K562 (cell line): Measurements from ENCODE around the gene EGFL7. TPM values are rescaled to one million over a fixed set of nuclear protein-coding genes. Genes with fewer than 3 reads are reported as not detected.
A peak's percentile ranks its signal among the peaks of the same experiment; 100 is the strongest.

Experiments used
- ATAC-seq: fragments of 200-7000 bp; cut with Tn5 transposase; 3 replicates; pipeline ENCODE4 v1.9.1; 2020; ENCODE audit warnings: moderate library complexity
- BruUV-seq: library from RNA; stranded (reverse); fragments of 400-500 nt; replicated peaks from 2 replicates; lab custom pipeline; 2021; lab: Mats Ljungman, UMichigan
- CTCF ChIA-PET: fragments of 300-600 bp; formaldehyde crosslinking; extraction: SDS; loops from one replicate; lab custom pipeline; 2021; ENCODE audit warnings: low intra/inter-chr PET ratio; lab: Yijun Ruan, JAX
- POLR2A ChIA-PET: fragments of 300-600, 350-650 bp; sonication (Branson Sonifier 250); formaldehyde crosslinking; extraction: SDS; loops from one replicate; lab custom pipeline; 2021; ENCODE audit warnings: antibody characterized with exemption, inconsistent platforms; lab: Yijun Ruan, JAX
- DNase-seq, 4 experiments: peaks; one replicate each; pipeline versions ENCODE4 v3.0.0 to v3.0.0-alpha.2; 2011 to 2018; ENCODE audit warnings: low spot score in 3 of 4, mixed read lengths in 3 of 4; ENCODE audit errors: extremely low read depth in 1 of 4
- FAIRE-seq: peaks from 2 replicates; lab custom pipeline; 2011; peaks lifted over from hg19 to GRCh38; lab: Jason Lieb, UNC
- H2AFZ ChIP-seq: 2 replicates; pipeline ENCODE4 v1.6.0; 2011; ENCODE audit warnings: low read depth, low read length, control low read depth, inconsistent platforms
- H3K27ac ChIP-seq: fragments of 200-600 bp; 3 replicates; pipeline ENCODE4 v1.8.0; 2011; ENCODE audit warnings: low read depth, mild to moderate bottlenecking, control low read depth, inconsistent platforms, low read length, moderate library complexity, mixed read lengths; ENCODE audit errors: extremely low read depth
- H3K27me3 ChIP-seq, 2 experiments: fragments of 300-600 bp in 1 of 2; 2 replicates in 1 of 2; 3 replicates in 1 of 2; pipeline versions ENCODE4 v1.6.0 to v1.8.0; 2011; ENCODE audit warnings: inconsistent platforms in 2 of 2, low read length in 2 of 2, mild to moderate bottlenecking in 1 of 2, mixed read lengths in 1 of 2, moderate library complexity in 1 of 2; ENCODE audit not compliant: control insufficient read depth in 2 of 2, insufficient read depth in 2 of 2
- H3K36me3 ChIP-seq: fragments of 300-600 bp; 3 replicates; pipeline ENCODE4 v1.8.0; 2011; ENCODE audit warnings: mild to moderate bottlenecking, low read length, inconsistent platforms; ENCODE audit not compliant: control insufficient read depth, insufficient read depth
- H3K4me1 ChIP-seq, 2 experiments: fragments of 200-600 bp in 1 of 2; replicated peaks in 1 of 2; 2 replicates in 1 of 2; 3 replicates in 1 of 2; pipeline versions ENCODE4 v1.5.1 to v1.8.0; 2011; ENCODE audit warnings: inconsistent platforms in 2 of 2, low read length in 2 of 2, mild to moderate bottlenecking in 1 of 2, mixed read lengths in 1 of 2, moderate library complexity in 1 of 2; ENCODE audit not compliant: control insufficient read depth in 2 of 2, insufficient read depth in 2 of 2
- H3K4me2 ChIP-seq: 2 replicates; pipeline ENCODE4 v1.6.1; 2011; ENCODE audit warnings: low read length, control low read depth, inconsistent platforms, mixed read lengths; ENCODE audit not compliant: insufficient read depth
- H3K4me3 ChIP-seq: fragments of 200-600 bp; sonication (generic), shearing (Covaris generic); 2 replicates; pipeline ENCODE4 v1.5.1; 2016; ENCODE audit warnings: control low read depth, inconsistent platforms
- H3K79me2 ChIP-seq: fragments of 200-600 bp; 3 replicates; pipeline ENCODE4 v1.8.0; 2011; ENCODE audit warnings: low read length, inconsistent platforms; ENCODE audit not compliant: control insufficient read depth, insufficient read depth
- H3K9ac ChIP-seq, 2 experiments: 2 replicates each; pipeline versions ENCODE4 v1.6.0 to v1.6.1; 2011; ENCODE audit warnings: low read depth in 2 of 2, low read length in 2 of 2, control low read depth in 1 of 2, inconsistent platforms in 1 of 2, mild to moderate bottlenecking in 1 of 2, mixed read lengths in 1 of 2; ENCODE audit not compliant: insufficient read depth in 1 of 2
- H3K9me1 ChIP-seq: one replicate; pipeline ENCODE4 v1.6.0; 2011; ENCODE audit warnings: inconsistent platforms, mild to moderate bottlenecking, low read length, moderate library complexity; ENCODE audit not compliant: control insufficient read depth, insufficient read depth
- H3K9me3 ChIP-seq: replicated peaks from 2 replicates; pipeline ENCODE4 v1.5.1; 2011; ENCODE audit warnings: low read depth, low read length, inconsistent platforms; ENCODE audit not compliant: control insufficient read depth, insufficient read depth
- H4K20me1 ChIP-seq: replicated peaks from 2 replicates; pipeline ENCODE4 v1.6.1; 2011; ENCODE audit warnings: low read length, inconsistent platforms, mixed read lengths; ENCODE audit not compliant: control insufficient read depth, insufficient read depth
- ATF4 ChIP-seq: fragments of 450-650 bp; formaldehyde crosslinking; IDR thresholded peaks from 2 replicates; pipeline ENCODE4 v1.4.0; 2022; ENCODE audit warnings: mild to moderate bottlenecking, moderate library complexity
- KLF10 ChIP-seq: fragments of 250-450 bp; sonication (Bioruptor Pico); IDR thresholded peaks from 2 replicates; pipeline ENCODE4 v1.6.1; 2021; ENCODE audit warnings: matching md5 sums
- RBFOX2 ChIP-seq: fragments of 200-400 bp; formaldehyde crosslinking; IDR thresholded peaks from 2 replicates; pipeline ENCODE4 v1.6.1; 2017; ENCODE audit warnings: low read depth, mild to moderate bottlenecking, low read length, moderate library complexity
- WGBS: fragments of 100-300 bp; shearing (Covaris generic); methylation state at CpG from one replicate; pipeline ENCODE4 v1.1.6; 2016; ENCODE audit warnings: low coverage, mixed read lengths; ENCODE audit not compliant: insufficient coverage; ENCODE audit errors: missing lambda C conversion rate; 5-methylcytosine and 5-hydroxymethylcytosine counted together
- in situ Hi-C: fragments of 300-500 bp; cut with MboI; formaldehyde crosslinking; loops from 4 replicates; pipeline ENCODE4 v1.15.0; 2018; ENCODE audit warnings: inconsistent platforms, mixed read lengths
- intact Hi-C: fragments of 100-400 bp; cut with micrococcal nuclease; formaldehyde crosslinking; loops from 2 replicates; pipeline ENCODE4 v1.14.2; 2022
- polyA plus RNA-seq, 8 experiments: library from polyadenylated mRNA; depleted of rRNA in 4 of 8; stranded (reverse) in 5 of 8; unstranded in 3 of 8; fragments of >200 nt; fragmentation: Nextera tagmentation in 2 of 8; fragmentation: Illumina TruSeq in 1 of 8; extraction: Ambion mirVana in 2 of 8; extraction: Trizol in 1 of 8; gene quantifications; 2 replicates each; pipeline versions ENCODE4 v1.2.1 to v1.2.3, GENCODE V29; 2011 to 2014; ENCODE audit warnings: inconsistent platforms in 1 of 8, missing spikeins in 1 of 8
- total RNA-seq, 7 experiments: library from RNA; depleted of rRNA in 6 of 7; stranded (reverse); fragments of >200 nt in 6 of 7; fragmentation: Illumina TruSeq in 2 of 7; extraction: Trizol in 2 of 7; gene quantifications; 2 replicates each; pipeline versions ENCODE4 v1.2.1 to v1.2.3, GENCODE V29; 2011 to 2021; ENCODE audit warnings: low replicate concordance in 1 of 7
- TF ChIP-seq, protein P1 (sequence below): conservative IDR thresholded peaks from 2 replicates; pipeline ENCODE4 v1.6.1; 2011; ENCODE audit warnings: low read depth, mild to moderate bottlenecking, low read length; ENCODE audit not compliant: control insufficient read depth

EGFL7 gene
- total and polyA plus RNA-seq, 9 of the 15 experiments (the other 6 are each of a cell fraction or from before 2014, with no cell fraction given) = 1.5 to 286 (median 55.5) TPM

DNA sequence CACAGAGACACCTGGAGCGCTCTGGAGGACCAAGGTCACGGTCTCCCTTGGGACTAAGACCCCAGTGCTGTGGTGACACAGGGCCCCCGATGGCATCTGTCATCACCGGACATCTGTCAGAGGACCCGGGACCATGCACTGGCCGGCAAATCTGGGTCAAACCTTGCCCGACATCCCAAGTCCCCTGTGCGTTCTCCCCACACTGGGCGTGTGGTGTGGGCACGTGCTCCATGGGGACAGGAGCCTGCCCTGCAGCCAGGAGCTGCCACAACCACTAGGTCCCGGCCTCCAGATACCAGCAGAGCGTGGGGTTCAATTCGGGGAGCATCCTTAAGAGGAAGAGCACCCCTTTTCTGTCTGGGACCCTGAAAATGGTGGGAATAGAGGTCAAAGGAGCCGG, 21.0 kb downstream of the EGFL7 start:
- FAIRE-seq = no peak
- Histone ChIP-seq H3K4me3 (no peak overlapping the region), H3K27me3 (no peaks in the 10 kb centered on the region), H3K27ac (no peak overlapping the region), H3K9me3 (no peaks in the 10 kb centered on the region), H4K20me1 (peaks cover 6% of the 10 kb centered on the region; the same call in 1 of the 2 replicates), H2AFZ (no peak overlapping the region), H3K36me3 (peaks cover 20% of the 10 kb centered on the region; the same call in 1 of the 3 replicates), H3K4me2 (no peak overlapping the region), H3K4me1 (peaks cover 10 to 83% of the 10 kb centered on the region in 2 experiments; a peak in 4 of 5 replicates), H3K79me2 (peaks cover 68% of the 10 kb centered on the region), H3K9ac (peak overlapping the region in 1 of 2 experiments; percentile 47; a peak in 2 of 4 replicates), H3K9me1 (peaks cover 6% of the 10 kb centered on the region)
- CTCF ChIA-PET = no interaction called here
- no peak for DNase-seq
- TF ChIP-seq, protein P1, sequence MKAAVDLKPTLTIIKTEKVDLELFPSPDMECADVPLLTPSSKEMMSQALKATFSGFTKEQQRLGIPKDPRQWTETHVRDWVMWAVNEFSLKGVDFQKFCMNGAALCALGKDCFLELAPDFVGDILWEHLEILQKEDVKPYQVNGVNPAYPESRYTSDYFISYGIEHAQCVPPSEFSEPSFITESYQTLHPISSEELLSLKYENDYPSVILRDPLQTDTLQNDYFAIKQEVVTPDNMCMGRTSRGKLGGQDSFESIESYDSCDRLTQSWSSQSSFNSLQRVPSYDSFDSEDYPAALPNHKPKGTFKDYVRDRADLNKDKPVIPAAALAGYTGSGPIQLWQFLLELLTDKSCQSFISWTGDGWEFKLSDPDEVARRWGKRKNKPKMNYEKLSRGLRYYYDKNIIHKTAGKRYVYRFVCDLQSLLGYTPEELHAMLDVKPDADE = no peak
- TF ChIP-seq RBFOX2 = 0 out of 2 replicates have a peak, but pooled peaks have one; percentile 21
- no peak for TF ChIP-seq KLF10 (CRISPR knock-in tag)
- no peak for TF ChIP-seq ATF4 (CRISPR knock-in tag)
- in situ Hi-C loops (no loop called here), intact Hi-C loops (no loop called here)
- BruUV-seq = no TSS peak
- no peak for ATAC-seq
- POLR2A ChIA-PET = interaction anchor here (0.7 to 2.4 kb wide), 4 partner anchors 11 to 32 kb away, joined by 3 to 11 read pairs (median 4); partner anchors contain the start of gene EGFL7
- WGBS = 94% methylated on average over 13 of the region's 14 CpGs
